ENCODE data around the gene SPOCK1.

Gene SPOCK1

GRCh38 chr5:137333475-137333874 lies 165.7 kb downstream of the SPOCK1 start:
- no peak for DNase-seq (ENCODE audit: low read depth in 2 of 2)
- TF ChIP-seq, protein P1, sequence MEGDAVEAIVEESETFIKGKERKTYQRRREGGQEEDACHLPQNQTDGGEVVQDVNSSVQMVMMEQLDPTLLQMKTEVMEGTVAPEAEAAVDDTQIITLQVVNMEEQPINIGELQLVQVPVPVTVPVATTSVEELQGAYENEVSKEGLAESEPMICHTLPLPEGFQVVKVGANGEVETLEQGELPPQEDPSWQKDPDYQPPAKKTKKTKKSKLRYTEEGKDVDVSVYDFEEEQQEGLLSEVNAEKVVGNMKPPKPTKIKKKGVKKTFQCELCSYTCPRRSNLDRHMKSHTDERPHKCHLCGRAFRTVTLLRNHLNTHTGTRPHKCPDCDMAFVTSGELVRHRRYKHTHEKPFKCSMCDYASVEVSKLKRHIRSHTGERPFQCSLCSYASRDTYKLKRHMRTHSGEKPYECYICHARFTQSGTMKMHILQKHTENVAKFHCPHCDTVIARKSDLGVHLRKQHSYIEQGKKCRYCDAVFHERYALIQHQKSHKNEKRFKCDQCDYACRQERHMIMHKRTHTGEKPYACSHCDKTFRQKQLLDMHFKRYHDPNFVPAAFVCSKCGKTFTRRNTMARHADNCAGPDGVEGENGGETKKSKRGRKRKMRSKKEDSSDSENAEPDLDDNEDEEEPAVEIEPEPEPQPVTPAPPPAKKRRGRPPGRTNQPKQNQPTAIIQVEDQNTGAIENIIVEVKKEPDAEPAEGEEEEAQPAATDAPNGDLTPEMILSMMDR (IDR thresholded peaks at IDR 0.05; ENCODE audit: low read depth, low read length) = no peak
- no peak overlapping the region for H3K4me3 ChIP-seq (replicated peaks in 1 of 2; ENCODE audit: low read depth in 2 of 2, low read length in 2 of 2)

GRCh38 chr5:137332296-137332695 lies 166.8 kb downstream of the SPOCK1 start:
- TF ChIP-seq, protein P1 (IDR thresholded peaks at IDR 0.05; ENCODE audit: low read depth, low read length) = no peak
- no peak for DNase-seq (ENCODE audit: low read depth in 2 of 2)
- H3K4me3 ChIP-seq (replicated peaks in 1 of 2; ENCODE audit: low read depth in 2 of 2, low read length in 2 of 2) = no peak overlapping the region

DNA sequence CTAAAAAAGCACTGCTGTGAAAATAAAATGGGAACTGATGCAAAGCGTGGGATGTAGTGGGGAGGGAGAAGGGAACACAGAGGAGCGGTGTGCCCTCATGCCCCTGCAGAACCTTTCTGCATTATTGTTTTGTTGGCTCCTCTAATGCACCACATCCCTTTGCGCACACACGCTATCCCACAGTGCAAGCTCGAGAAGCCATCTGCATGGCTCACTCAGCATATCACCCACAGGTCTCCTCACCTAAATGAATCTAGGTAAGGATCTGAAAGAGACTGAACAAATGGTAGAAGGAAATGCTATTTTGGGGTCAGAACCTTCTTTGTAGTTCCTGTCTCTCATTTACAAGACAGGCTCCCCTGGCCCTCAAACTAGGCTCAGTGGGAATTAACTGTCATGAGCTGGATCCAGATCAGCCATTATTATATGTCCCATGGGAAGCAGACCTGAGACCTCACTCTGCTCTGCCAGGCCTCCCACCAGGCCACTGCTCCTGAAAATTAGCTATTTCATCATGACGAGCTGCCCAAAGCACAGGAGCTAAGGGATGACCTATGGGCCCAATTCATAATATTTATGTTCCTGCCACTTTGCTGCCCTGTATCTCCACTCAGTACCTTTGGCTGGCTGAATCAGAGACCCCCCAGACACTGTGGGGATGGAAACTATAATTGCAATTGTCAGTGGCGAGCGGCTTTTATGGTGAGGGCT lies 169.4 kb downstream of the SPOCK1 start:
- TF ChIP-seq, protein P1 (IDR thresholded peaks at IDR 0.05; ENCODE audit: low read depth, low read length) = no peak
- DNase-seq (ENCODE audit: low read depth in 2 of 2) = no peak
- H3K4me3 ChIP-seq (replicated peaks in 1 of 2; ENCODE audit: low read depth in 2 of 2, low read length in 2 of 2) = no peak overlapping the region

DNA sequence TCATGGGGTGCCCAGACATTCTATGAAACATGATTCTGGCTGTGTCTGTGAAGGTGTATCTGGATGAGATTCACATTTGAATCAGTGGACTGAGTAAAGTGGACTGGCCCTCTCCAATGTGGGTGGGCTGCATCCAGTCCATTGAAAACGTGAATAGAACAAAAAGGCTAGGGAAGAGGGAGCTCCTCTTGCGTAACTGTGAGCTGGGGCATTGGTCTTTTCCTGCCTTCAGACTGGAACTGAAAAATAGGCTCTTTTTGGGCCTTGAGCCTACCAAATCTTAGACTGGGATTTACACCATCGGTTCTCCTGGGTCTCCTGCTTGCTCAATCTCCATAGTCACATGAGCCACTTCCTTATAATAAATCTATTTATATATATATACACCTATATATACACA lies 170.1 kb downstream of the SPOCK1 start:
- TF ChIP-seq, protein P1 (IDR thresholded peaks at IDR 0.05; ENCODE audit: low read depth, low read length) = no peak
- DNase-seq (ENCODE audit: low read depth in 2 of 2) = no peak
- no peak overlapping the region for H3K4me3 ChIP-seq (replicated peaks in 1 of 2; ENCODE audit: low read depth in 2 of 2, low read length in 2 of 2)

DNA sequence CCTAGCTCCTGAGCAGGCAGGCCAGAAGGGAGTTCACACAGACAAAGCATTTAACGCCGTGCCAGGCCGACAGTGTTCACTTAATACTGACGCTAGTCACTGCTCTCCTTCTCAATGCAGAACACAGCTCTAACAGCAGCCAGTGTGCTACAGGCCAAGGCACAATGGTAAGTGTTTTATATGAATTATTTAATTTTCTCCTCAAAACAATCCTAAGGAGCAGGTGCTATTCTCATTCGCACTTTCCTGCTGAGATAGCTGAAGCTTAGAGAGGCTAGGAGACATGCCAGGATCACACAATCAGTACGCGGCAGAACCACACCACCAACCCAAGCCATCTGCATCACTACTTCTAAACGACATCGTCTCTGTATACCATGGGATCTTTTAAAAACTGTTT lies 170.7 kb downstream of the SPOCK1 start:
- H3K4me3 ChIP-seq (replicated peaks in 1 of 2; ENCODE audit: low read depth in 2 of 2, low read length in 2 of 2) = no peak overlapping the region
- DNase-seq (ENCODE audit: low read depth in 2 of 2) = no peak
- TF ChIP-seq, protein P1 (IDR thresholded peaks at IDR 0.05; ENCODE audit: low read depth, low read length) = no peak

DNA sequence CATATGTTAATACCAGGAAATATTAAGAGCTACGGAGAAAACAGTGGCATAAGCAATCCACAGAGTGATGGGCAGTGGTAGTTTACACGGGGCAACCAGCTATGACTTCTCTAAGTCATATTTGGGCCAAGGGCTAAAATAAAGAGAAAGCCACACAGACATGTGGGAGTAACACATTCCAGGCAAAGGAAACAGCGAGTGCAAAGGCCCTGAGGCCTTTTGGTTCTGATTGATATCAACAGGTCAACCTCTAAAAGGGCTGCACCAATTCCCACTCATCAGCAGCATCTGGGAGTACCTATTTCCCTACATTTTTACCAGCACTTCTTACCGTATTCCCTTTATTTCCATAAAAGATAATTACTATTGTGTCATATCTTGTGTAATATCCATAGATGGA lies 173.4 kb downstream of the SPOCK1 start:
- no peak overlapping the region for H3K4me3 ChIP-seq (replicated peaks in 1 of 2; ENCODE audit: low read depth in 2 of 2, low read length in 2 of 2)
- TF ChIP-seq, protein P1 (IDR thresholded peaks at IDR 0.05; ENCODE audit: low read depth, low read length) = no peak
- no peak for DNase-seq (ENCODE audit: low read depth in 2 of 2)

Measured in cardiac fibroblast (primary cell).